CD4-positive, CD25-positive, alpha-beta regulatory T cell (primary cell): Measurements from ENCODE around the gene SLF1. TPM values are rescaled to one million over a fixed set of nuclear protein-coding genes. Genes with fewer than 3 reads are reported as not detected.
A peak's percentile ranks its signal among the peaks of the same experiment; 100 is the strongest.

Experiments
- ATAC-seq, 2 donors: fragments of 150-1000 bp; cut with Tn5 transposase; one replicate each; pipeline ENCODE4 v1.10.0; 2021; ENCODE audit warnings: low read depth in 2 of 2, moderate number of reproducible peaks in 2 of 2, moderate library complexity in 1 of 2
- DNase-seq, 3 donors: peaks; one replicate each; pipeline versions ENCODE4 v3.0.0 to v3.0.0-alpha.2; 2012 to 2022; ENCODE audit warnings: mixed read lengths in 1 of 3
- H3K27ac ChIP-seq: one replicate; pipeline ENCODE4 v1.7.0; 2013; ENCODE audit warnings: mild to moderate bottlenecking, low read length; ENCODE audit not compliant: insufficient read depth, poor library complexity, severe bottlenecking
- H3K27me3 ChIP-seq: one replicate; pipeline ENCODE4 v1.7.0; 2013; ENCODE audit warnings: low read length; ENCODE audit not compliant: control insufficient read depth, insufficient read depth
- H3K36me3 ChIP-seq: one replicate; pipeline ENCODE4 v1.7.0; 2013; ENCODE audit warnings: mild to moderate bottlenecking, low read length, moderate library complexity; ENCODE audit not compliant: control insufficient read depth, insufficient read depth
- H3K4me1 ChIP-seq: 2 replicates; pipeline ENCODE4 v1.7.0; 2013; ENCODE audit warnings: mild to moderate bottlenecking, low read length; ENCODE audit not compliant: insufficient read depth, control insufficient read depth, poor library complexity, severe bottlenecking
- H3K4me3 ChIP-seq: one replicate; pipeline ENCODE4 v1.7.0; 2013; ENCODE audit warnings: low read depth, mild to moderate bottlenecking, low read length, moderate library complexity
- H3K9me3 ChIP-seq, 2 experiments: 1 replicate in 1 of 2; 2 replicates in 1 of 2; pipeline ENCODE4 v1.7.0; 2013; ENCODE audit warnings: low read length in 2 of 2, mild to moderate bottlenecking in 1 of 2, moderate library complexity in 1 of 2; ENCODE audit not compliant: control insufficient read depth in 2 of 2
- H3K27ac Mint-ChIP-seq, 3 donors: one replicate each; pipeline ENCODE4 v1.8.0; 2020 to 2022; ENCODE audit warnings: mild to moderate bottlenecking in 3 of 3, mixed read lengths in 3 of 3, moderate library complexity in 2 of 3
- H3K27me3 Mint-ChIP-seq: one replicate; pipeline ENCODE4 v1.8.0; 2022; ENCODE audit warnings: mild to moderate bottlenecking, mixed read lengths
- H3K36me3 Mint-ChIP-seq: one replicate; pipeline ENCODE4 v1.8.0; 2020; ENCODE audit warnings: mixed read lengths
- H3K4me1 Mint-ChIP-seq, 4 donors: one replicate each; pipeline ENCODE4 v1.8.0; 2020 to 2022; ENCODE audit warnings: mixed read lengths in 4 of 4, mild to moderate bottlenecking in 1 of 4
- H3K4me3 Mint-ChIP-seq, 4 donors: one replicate each; pipeline ENCODE4 v1.8.0; 2020 to 2022; ENCODE audit warnings: mild to moderate bottlenecking in 4 of 4, mixed read lengths in 4 of 4, moderate library complexity in 3 of 4
- H3K9me3 Mint-ChIP-seq, 7 donors: one replicate each; pipeline ENCODE4 v1.8.0; 2020 to 2022; ENCODE audit warnings: mixed read lengths in 7 of 7, mild to moderate bottlenecking in 3 of 7, moderate library complexity in 2 of 7
- polyA plus RNA-seq, 4 donors: library from polyadenylated mRNA; unstranded; fragments of 300-500 nt; fragmentation: Illumina TruSeq; gene quantifications; one replicate each; pipeline ENCODE4 v1.2.3, GENCODE V29; 2021
- total RNA-seq: library from RNA; stranded (reverse); gene quantifications from one replicate; pipeline ENCODE4 v1.2.3, GENCODE V29; 2022

Gene SLF1
- total and polyA plus RNA-seq, 5 donors from 2014 or later, result 6.7 to 16.5 (median 7.1) TPM

DNA sequence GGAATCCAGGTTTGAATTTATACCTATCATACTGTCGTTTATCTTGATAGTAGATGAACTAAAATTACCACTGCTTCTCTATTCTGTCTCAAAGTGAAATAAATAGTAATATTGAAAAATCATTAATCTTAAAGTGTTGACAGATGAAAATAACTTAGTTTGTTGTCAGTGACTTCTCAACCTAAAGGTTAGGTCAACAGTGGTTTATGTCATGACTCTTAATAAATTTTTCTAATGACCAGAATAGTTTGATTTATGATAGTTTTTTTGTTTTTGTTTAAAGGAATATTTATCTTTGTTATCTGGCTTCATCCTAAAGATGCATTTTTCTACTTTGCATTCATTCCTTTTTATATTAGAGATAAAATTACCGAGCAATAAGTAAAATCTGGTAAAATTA lies 81.1 kb downstream of the SLF1 start:
- no peaks in the 10 kb centered on the region for H3K27me3 Mint-ChIP-seq
- Histone ChIP-seq H3K4me1 (no peaks in the 10 kb centered on the region), H3K4me3 (no peak overlapping the region), H3K27me3 (no peaks in the 10 kb centered on the region), H3K9me3 (no peaks in the 10 kb centered on the region), H3K36me3 (peaks cover 5% of the 10 kb centered on the region), H3K27ac (no peak overlapping the region)
- no peak overlapping the region for H3K27ac Mint-ChIP-seq
- no peak overlapping the region for H3K4me3 Mint-ChIP-seq
- peaks cover 0 to 22% (median 8%) of the 10 kb centered on the region in 4 donors for H3K4me1 Mint-ChIP-seq
- ATAC-seq (no peak), DNase-seq (no peak)
- peaks cover 17% of the 10 kb centered on the region for H3K36me3 Mint-ChIP-seq
- no peaks in the 10 kb centered on the region for H3K9me3 Mint-ChIP-seq

DNA sequence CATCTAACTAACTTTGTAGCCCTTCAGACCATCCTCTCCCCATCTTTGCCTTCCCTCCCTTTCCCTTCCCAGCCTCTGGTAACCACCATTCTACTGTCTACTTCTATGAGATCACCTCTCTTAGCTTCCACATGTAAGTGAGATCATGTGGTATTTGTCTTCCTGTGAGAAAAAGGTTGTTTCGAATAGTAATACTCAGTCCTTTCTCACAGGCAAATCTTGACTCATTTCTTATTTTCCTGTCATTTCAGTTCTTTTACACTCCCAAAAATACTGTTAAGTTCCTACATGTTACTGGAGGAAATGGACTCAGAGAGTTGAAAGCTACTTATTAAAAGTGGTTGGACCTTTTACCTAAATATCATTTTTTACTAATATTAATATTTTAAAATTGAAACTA lies 82.1 kb downstream of the SLF1 start:
- peaks cover 11% of the 10 kb centered on the region for H3K36me3 Mint-ChIP-seq
- ATAC-seq, result no peak
- no peaks in the 10 kb centered on the region for H3K27me3 ChIP-seq

DNA sequence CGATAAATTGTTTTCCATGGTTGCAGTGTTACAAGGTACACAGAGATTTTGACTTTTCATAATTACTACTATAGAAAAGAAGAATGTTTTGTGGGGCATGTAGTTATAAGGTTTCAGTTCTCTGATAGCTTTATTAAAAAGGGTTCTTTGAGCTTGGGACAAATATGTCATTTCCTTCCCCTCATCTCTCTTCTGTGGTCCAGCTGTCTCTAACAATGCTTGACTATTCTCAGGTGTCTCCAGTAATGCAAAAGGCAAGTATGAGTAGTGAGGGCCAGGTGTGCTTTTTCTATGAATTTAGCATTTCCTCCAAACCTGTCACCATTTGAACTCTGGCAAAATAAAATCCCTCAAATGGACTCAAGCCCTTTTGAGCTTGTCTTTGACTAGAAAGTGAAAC lies 84.3 kb downstream of the SLF1 start:
- Mint-ChIP-seq H3K9me3 (no peaks in the 10 kb centered on the region), H3K4me1 (peaks cover 0 to 22% (median 8%) of the 10 kb centered on the region in 4 donors), H3K4me3 (no peak overlapping the region), H3K36me3 (peaks cover 11% of the 10 kb centered on the region), H3K27ac (peak overlapping the region in 1 of 3 donors; percentile 48), H3K27me3 (no peaks in the 10 kb centered on the region)
- Histone ChIP-seq H3K36me3 (no peaks in the 10 kb centered on the region), H3K27me3 (no peaks in the 10 kb centered on the region), H3K4me3 (no peak overlapping the region), H3K27ac (no peak overlapping the region), H3K9me3 (no peaks in the 10 kb centered on the region), H3K4me1 (no peaks in the 10 kb centered on the region)
- ATAC-seq, result no peak
- peak in 1 of 3 donors; percentile 26 for DNase-seq

More for the DNA sequence above, 82.1 kb downstream of the SLF1 start:
- Mint-ChIP-seq H3K4me1 (peaks cover 0 to 22% (median 8%) of the 10 kb centered on the region in 4 donors), H3K27ac (no peak overlapping the region), H3K27me3 (no peaks in the 10 kb centered on the region), H3K9me3 (no peaks in the 10 kb centered on the region), H3K4me3 (no peak overlapping the region)
- Histone ChIP-seq H3K36me3 (no peaks in the 10 kb centered on the region), H3K27ac (no peak overlapping the region), H3K9me3 (no peaks in the 10 kb centered on the region), H3K4me3 (no peak overlapping the region), H3K4me1 (no peaks in the 10 kb centered on the region)
- DNase-seq, result peak in 1 of 3 donors; percentile 17

DNA sequence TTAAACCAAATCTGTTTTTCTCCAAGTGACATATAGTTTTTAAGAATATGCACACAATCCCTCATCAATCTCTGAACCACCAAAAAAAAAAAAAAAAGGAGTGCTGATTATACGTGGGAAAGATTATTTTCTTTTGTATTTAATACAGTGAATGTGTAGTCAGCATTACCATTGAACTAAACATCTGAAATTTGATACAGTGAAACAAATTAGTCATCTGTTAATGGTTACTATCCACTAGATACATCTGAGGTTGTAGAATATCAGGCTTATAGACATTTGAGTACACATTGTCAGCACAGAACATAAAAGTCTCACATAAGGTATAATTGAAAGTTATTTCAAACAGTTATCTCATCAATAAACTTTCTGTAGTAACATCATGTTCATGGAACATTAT lies 87.0 kb downstream of the SLF1 start:
- peaks cover 0 to 19% (median 7%) of the 10 kb centered on the region in 4 donors for H3K4me1 Mint-ChIP-seq
- Histone ChIP-seq H3K4me3 (no peak overlapping the region), H3K4me1 (no peaks in the 10 kb centered on the region), H3K27me3 (no peaks in the 10 kb centered on the region), H3K27ac (no peak overlapping the region), H3K9me3 (no peaks in the 10 kb centered on the region), H3K36me3 (no peaks in the 10 kb centered on the region)
- no peak for ATAC-seq
- H3K4me3 Mint-ChIP-seq, result no peak overlapping the region
- peaks cover 16% of the 10 kb centered on the region for H3K36me3 Mint-ChIP-seq
- no peaks in the 10 kb centered on the region for H3K27me3 Mint-ChIP-seq
- no peak overlapping the region for H3K27ac Mint-ChIP-seq
- no peak for DNase-seq
- H3K9me3 Mint-ChIP-seq, result no peaks in the 10 kb centered on the region

DNA sequence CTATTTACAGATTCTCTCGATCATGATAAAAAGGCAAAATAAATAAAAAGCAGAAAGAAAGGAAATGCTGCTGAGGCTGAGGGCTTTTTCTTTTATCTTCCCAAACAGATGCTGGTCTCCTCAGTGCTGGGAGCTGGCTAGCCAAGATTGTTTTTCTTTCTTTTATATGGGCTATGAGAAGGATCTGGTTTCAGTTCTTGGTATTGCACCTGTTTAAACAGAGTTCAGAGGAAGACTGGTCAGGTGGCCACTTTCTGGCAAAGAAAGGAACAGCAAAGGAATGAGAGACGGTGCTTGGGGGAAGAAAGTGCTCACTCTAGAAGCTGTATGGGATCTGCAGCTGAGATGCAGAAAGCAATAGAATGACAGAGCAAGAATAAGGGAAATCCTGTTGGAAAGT lies 88.9 kb downstream of the SLF1 start:
- DNase-seq (no peak), ATAC-seq (no peak)
- Histone ChIP-seq H3K27me3 (no peaks in the 10 kb centered on the region), H3K36me3 (no peaks in the 10 kb centered on the region), H3K27ac (no peak overlapping the region), H3K4me1 (no peaks in the 10 kb centered on the region), H3K9me3 (no peaks in the 10 kb centered on the region), H3K4me3 (no peak overlapping the region)
- no peaks in the 10 kb centered on the region for H3K9me3 Mint-ChIP-seq
- H3K27me3 Mint-ChIP-seq, result no peaks in the 10 kb centered on the region
- peaks cover 0 to 8% (median 5%) of the 10 kb centered on the region in 4 donors for H3K4me1 Mint-ChIP-seq
- peak overlapping the region in 1 of 3 donors; percentile 76 for H3K27ac Mint-ChIP-seq
- H3K36me3 Mint-ChIP-seq, result peaks cover 19% of the 10 kb centered on the region
- no peak overlapping the region for H3K4me3 Mint-ChIP-seq

DNA sequence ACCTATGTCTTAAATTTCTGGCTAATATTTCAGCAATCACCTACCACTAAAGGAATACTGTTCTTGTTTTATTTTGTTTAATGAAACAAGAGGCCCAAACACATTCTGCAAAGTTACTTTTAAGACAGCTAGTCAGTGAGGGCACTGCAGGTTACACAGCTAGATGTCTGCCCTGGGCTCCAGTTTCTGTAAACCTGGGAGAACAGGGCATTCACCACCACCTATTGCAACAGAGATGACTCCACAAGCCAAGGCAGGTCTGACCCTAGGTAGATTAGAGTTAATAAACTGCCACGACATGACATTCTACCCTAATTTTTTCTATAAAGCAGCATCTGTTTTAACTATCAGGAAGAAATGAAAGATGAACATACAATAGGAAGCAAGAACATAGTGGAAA lies 90.8 kb downstream of the SLF1 start:
- Histone ChIP-seq H3K4me3 (no peak overlapping the region), H3K4me1 (no peaks in the 10 kb centered on the region), H3K36me3 (peaks cover 3% of the 10 kb centered on the region), H3K27me3 (no peaks in the 10 kb centered on the region), H3K27ac (no peak overlapping the region), H3K9me3 (no peaks in the 10 kb centered on the region)
- Mint-ChIP-seq H3K4me3 (no peak overlapping the region), H3K27ac (no peak overlapping the region), H3K4me1 (no peaks in the 10 kb centered on the region), H3K27me3 (no peaks in the 10 kb centered on the region), H3K9me3 (peaks cover 0 to 2% (median 0%) of the 10 kb centered on the region in 7 donors), H3K36me3 (peaks cover 17% of the 10 kb centered on the region)
- DNase-seq (no peak), ATAC-seq (no peak)

DNA sequence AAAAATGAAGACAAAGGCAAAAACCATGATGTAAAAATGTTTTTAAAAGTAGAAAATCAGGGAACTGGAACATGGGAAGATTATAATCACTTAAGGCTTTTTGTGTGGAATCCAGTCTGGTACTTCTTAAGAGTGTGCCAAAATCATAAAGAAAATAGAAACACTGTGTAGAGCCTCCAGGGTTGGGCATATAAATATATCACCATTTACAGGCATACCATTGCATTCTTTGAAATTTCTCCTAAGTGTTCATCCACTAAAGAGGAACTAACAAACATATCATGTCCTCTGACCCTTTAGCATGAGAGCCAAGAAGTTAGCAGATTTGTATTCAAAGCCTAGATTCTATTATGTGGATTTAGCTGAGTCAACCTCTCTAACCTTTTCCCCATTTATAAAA lies 93.3 kb downstream of the SLF1 start:
- peaks cover 4% of the 10 kb centered on the region for H3K27me3 Mint-ChIP-seq
- H3K36me3 Mint-ChIP-seq, result peaks cover 17% of the 10 kb centered on the region
- Histone ChIP-seq H3K4me3 (no peak overlapping the region), H3K36me3 (peaks cover 3% of the 10 kb centered on the region), H3K27me3 (no peaks in the 10 kb centered on the region), H3K9me3 (no peaks in the 10 kb centered on the region), H3K27ac (no peak overlapping the region), H3K4me1 (no peaks in the 10 kb centered on the region)
- H3K9me3 Mint-ChIP-seq, result peaks cover 0 to 2% (median 0%) of the 10 kb centered on the region in 7 donors
- no peaks in the 10 kb centered on the region for H3K4me1 Mint-ChIP-seq
- ATAC-seq (no peak), DNase-seq (no peak)
- no peak overlapping the region for H3K4me3 Mint-ChIP-seq
- peak overlapping the region in 1 of 3 donors; percentile 83 for H3K27ac Mint-ChIP-seq

DNA sequence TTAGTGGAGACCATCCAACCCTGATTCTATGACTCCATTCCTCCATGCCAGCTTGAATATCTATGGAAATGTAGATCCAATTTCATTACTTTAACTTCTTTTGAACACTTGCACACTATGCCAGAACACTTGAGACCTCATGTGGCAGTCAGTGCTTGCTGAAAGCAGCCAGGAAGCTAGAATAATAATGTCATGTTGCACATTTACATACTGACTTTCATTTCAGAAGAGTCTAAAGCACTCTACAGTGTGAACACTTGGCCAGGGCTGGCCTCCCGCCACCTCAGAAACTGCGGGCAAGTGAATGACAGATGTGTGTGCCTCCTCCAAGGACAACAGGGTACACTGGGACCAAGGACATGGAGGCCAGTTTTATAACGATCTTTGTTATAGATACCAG lies 97.3 kb downstream of the SLF1 start:
- no peaks in the 10 kb centered on the region for H3K9me3 ChIP-seq
- H3K36me3 Mint-ChIP-seq, result peaks cover 12% of the 10 kb centered on the region
- ATAC-seq, result no peak
- no peak for DNase-seq
- H3K4me1 Mint-ChIP-seq, result no peaks in the 10 kb centered on the region
- H3K4me3 Mint-ChIP-seq, result no peak overlapping the region
- H3K4me1 ChIP-seq, result no peaks in the 10 kb centered on the region
- H3K9me3 Mint-ChIP-seq, result peaks cover 0 to 3% (median 2%) of the 10 kb centered on the region in 7 donors
- H3K27ac ChIP-seq, result no peak overlapping the region
- no peaks in the 10 kb centered on the region for H3K27me3 ChIP-seq
- H3K36me3 ChIP-seq, result peaks cover 3% of the 10 kb centered on the region
- peaks cover 4% of the 10 kb centered on the region for H3K27me3 Mint-ChIP-seq
- H3K4me3 ChIP-seq, result no peak overlapping the region
- H3K27ac Mint-ChIP-seq, result no peak overlapping the region
